ENCODE measurements around the gene PUS7. TPM values are rescaled to one million over a fixed set of nuclear protein-coding genes. Genes with fewer than 3 reads are reported as not detected.

The PUS7 gene
- total and polyA plus RNA-seq, 2 of the 8 experiments (the other 6 are each of a cell fraction or from before 2014, with no cell fraction given): 18.9 to 65.2 TPM

GRCh38 chr7:105512926-105513526 lies 9.0 kb downstream of the PUS7 start:
- H3K79me1 ChIP-seq (ENCODE audit: low read depth, low read length): peaks cover 13% of the 10 kb centered on the region
- H4K5ac ChIP-seq (ENCODE audit: insufficient read length, low read depth, low read length): no peak overlapping the region
- H3K27ac ChIP-seq (ENCODE audit: low read depth, low read length): no peak overlapping the region
- no peak overlapping the region for H3K4me3 ChIP-seq (ENCODE audit: extremely low read depth in 1 of 4, insufficient read depth in 2 of 4, low read depth in 3 of 4, low read length in 4 of 4)
- no peak overlapping the region for H2BK12ac ChIP-seq (ENCODE audit: low read depth, low read length)
- H2AFZ ChIP-seq (ENCODE audit: low read length): no peak overlapping the region
- H3K9ac ChIP-seq (replicated peaks in 1 of 4; ENCODE audit: extremely low read depth in 1 of 4, low read depth in 3 of 4, low read length in 3 of 4): no peak overlapping the region
- no peak overlapping the region for H3K14ac ChIP-seq (ENCODE audit: insufficient read length)
- H3K56ac ChIP-seq (replicated peaks; ENCODE audit: insufficient read length, low read depth, low read length): no peak overlapping the region
- no peak overlapping the region for H3K23ac ChIP-seq (ENCODE audit: insufficient read length)
- H4K91ac ChIP-seq (replicated peaks; ENCODE audit: insufficient read length, low read length): no peak overlapping the region
- CTCF ChIA-PET (ENCODE audit: partially characterized antibody): interaction anchor here (0.8 to 1.3 kb wide), 2 partner anchors 18 to 144 kb away, joined by 3 to 4 read pairs; partner anchors contain the start of gene RINT1
- H3K4me1 ChIP-seq (replicated peaks in 1 of 4; ENCODE audit: control insufficient read depth in 3 of 4, insufficient read depth in 4 of 4, low read length in 3 of 4): no peaks in the 10 kb centered on the region
- peaks cover 0 to 13% (median 5%) of the 10 kb centered on the region in 4 experiments; a peak in 6 of 8 replicates for H3K36me3 ChIP-seq (ENCODE audit: control insufficient read depth in 2 of 4, insufficient read depth in 4 of 4, low read length in 3 of 4)
- no peaks in the 10 kb centered on the region; the same call in 1 of the 2 replicates for H3K23me2 ChIP-seq (ENCODE audit: low read depth, low read length)
- H2BK20ac ChIP-seq (ENCODE audit: low read length): no peak overlapping the region
- no peak overlapping the region for H2BK15ac ChIP-seq (ENCODE audit: low read length)
- no peaks in the 10 kb centered on the region for H3K27me3 ChIP-seq (replicated peaks in 1 of 4; ENCODE audit: control insufficient read depth in 3 of 4, extremely low read depth in 1 of 4, insufficient read depth in 3 of 4, low read length in 3 of 4)
- H3K79me2 ChIP-seq (ENCODE audit: control insufficient read depth in 1 of 2, insufficient read depth in 2 of 2, low read length in 2 of 2): peaks cover 14 to 80% of the 10 kb centered on the region in 2 experiments
- 72% methylated on average over 4 of the region's 4 CpGs; no CpG with 5 or more reads in 1 of the 2 experiments for WGBS, 2 experiments (ENCODE audit: extremely low coverage in 1 of 2, insufficient coverage in 1 of 2, insufficient read length in 1 of 2, insufficient replicate concordance in 2 of 2, low coverage in 1 of 2, low lambda C conversion rate in 2 of 2, missing lambda C conversion rate in 1 of 2)
- no peak overlapping the region for H2BK120ac ChIP-seq (replicated peaks; ENCODE audit: low read depth, low read length)
- no peak overlapping the region for H3K4ac ChIP-seq (replicated peaks; ENCODE audit: insufficient read length, low read depth, low read length)
- POLR2A ChIA-PET (ENCODE audit: partially characterized antibody): interaction anchor here (1.0 to 2.9 kb wide), 4 partner anchors 8 to 19 kb away, joined by 3 to 7 read pairs (median 4); partner anchors contain the start of gene RINT1
- no peak overlapping the region for H3K18ac ChIP-seq (ENCODE audit: extremely low read depth, low read length)
- H2AK5ac ChIP-seq (ENCODE audit: low read depth, low read length): no peak overlapping the region
- no peak overlapping the region for H3K4me2 ChIP-seq (ENCODE audit: insufficient read depth in 1 of 2, low read depth in 2 of 2, low read length in 2 of 2)
- no peaks in the 10 kb centered on the region for H3K9me3 ChIP-seq (ENCODE audit: insufficient read depth in 2 of 2, low read depth in 1 of 2, low read length in 1 of 2)
- peaks cover 6 to 13% of the 10 kb centered on the region in 2 experiments for H4K20me1 ChIP-seq (replicated peaks in 1 of 2; ENCODE audit: control insufficient read depth in 1 of 2, insufficient read depth in 2 of 2, low read length in 2 of 2)
- H2BK5ac ChIP-seq (ENCODE audit: low read depth, low read length): no peak overlapping the region
- H4K8ac ChIP-seq (ENCODE audit: extremely low read depth, insufficient read depth, low read length): no peak overlapping the region
- FAIRE-seq (no peak), DNase-seq (ENCODE audit: low read depth in 1 of 2, low spot score in 2 of 2) (no peak)
- no peak for TF ChIP-seq TCF12 (IDR thresholded peaks at IDR 0.05; ENCODE audit: low read depth, low read length)
- TF ChIP-seq SIRT6 (IDR thresholded peaks at IDR 0.05; ENCODE audit: low read length): no peak
- TF ChIP-seq E2F6 (IDR thresholded peaks at IDR 0.05): no peak
- no peak for TF ChIP-seq SP2 (IDR thresholded peaks at IDR 0.05; ENCODE audit: low read length)
- TF ChIP-seq POLR2AphosphoS5 (IDR thresholded peaks at IDR 0.05; ENCODE audit: low read depth, low read length): no peak
- no peak for TF ChIP-seq SAP30 (IDR thresholded peaks at IDR 0.05; ENCODE audit: insufficient read depth, insufficient replicate concordance, low read length)
- TF ChIP-seq GABPA (IDR thresholded peaks at IDR 0.05; ENCODE audit: borderline replicate concordance, insufficient read depth, low read length): no peak
- no peak for TF ChIP-seq CTBP2 (IDR thresholded peaks at IDR 0.05; ENCODE audit: borderline replicate concordance, insufficient read depth, insufficient read length, low read length)
- TF ChIP-seq TBP (IDR thresholded peaks at IDR 0.05; ENCODE audit: low read depth, low read length): no peak
- TF ChIP-seq CTCF (IDR thresholded peaks at IDR 0.05; ENCODE audit: control extremely low read depth in 1 of 3, insufficient read depth in 1 of 3, low read depth in 1 of 3, low read length in 3 of 3): no peak
